ENCODE data around the gene SEMA6A. TPM values are rescaled to one million over a fixed set of nuclear protein-coding genes. Genes with fewer than 3 reads are reported as not detected.

The SEMA6A gene
- total RNA-seq, 1 experiment from 2014 or later: 18.3 TPM

DNA sequence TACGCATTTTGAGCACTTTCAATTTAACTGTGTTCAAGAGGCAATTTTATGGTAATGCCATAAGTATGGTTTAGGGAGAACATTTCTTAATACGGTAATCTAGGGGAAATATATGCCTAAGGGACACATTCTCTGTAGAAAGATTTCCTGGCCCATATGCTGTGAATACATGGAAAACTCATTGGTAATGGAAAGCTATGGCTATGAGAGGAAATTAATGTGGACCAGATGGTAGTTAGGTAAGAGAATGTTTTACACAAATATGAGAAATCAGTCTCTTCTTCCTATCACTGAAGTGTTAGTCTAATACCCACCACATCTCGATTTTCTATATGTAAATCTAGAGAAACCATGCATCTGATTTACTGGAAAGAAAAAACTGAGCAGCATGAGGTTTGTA lies 105.0 kb downstream of the SEMA6A start:
- no peaks in the 10 kb centered on the region for H3K9me3 ChIP-seq
- H3K27me3 ChIP-seq (replicated peaks; ENCODE audit: control insufficient read depth, insufficient read depth, low read length): no peaks in the 10 kb centered on the region
- Mint-ChIP-seq H3K27me3 (ENCODE audit: insufficient read depth, unreplicated experiment) (no peaks in the 10 kb centered on the region), H3K4me1 (ENCODE audit: low read depth, unreplicated experiment) (peaks cover 6% of the 10 kb centered on the region), H3K36me3 (ENCODE audit: insufficient read depth, unreplicated experiment) (peaks cover 18% of the 10 kb centered on the region), H3K4me3 (ENCODE audit: unreplicated experiment) (no peak overlapping the region), H3K27ac (ENCODE audit: unreplicated experiment) (no peak overlapping the region), H3K9me3 (ENCODE audit: unreplicated experiment) (no peaks in the 10 kb centered on the region)
- H3K4me3 ChIP-seq (ENCODE audit: low read depth, low read length): no peak overlapping the region
- ChIA-PET POLR2A (no interaction called here), CTCF (interaction anchor here (0.7 kb wide), 1 partner anchor 127 kb away, joined by 3 read pairs; no protein-coding TSS in a partner anchor)
- intact Hi-C loops (cut with micrococcal nuclease; ENCODE audit: unreplicated experiment): loop anchor here (5.0 kb wide), 1 partner anchor 63 kb away; no protein-coding TSS in a partner anchor
- no peaks in the 10 kb centered on the region for H3K4me1 ChIP-seq
- no peaks in the 10 kb centered on the region for H3K36me3 ChIP-seq (ENCODE audit: control insufficient read depth, insufficient read depth, low read length)
- TF ChIP-seq, protein P1, sequence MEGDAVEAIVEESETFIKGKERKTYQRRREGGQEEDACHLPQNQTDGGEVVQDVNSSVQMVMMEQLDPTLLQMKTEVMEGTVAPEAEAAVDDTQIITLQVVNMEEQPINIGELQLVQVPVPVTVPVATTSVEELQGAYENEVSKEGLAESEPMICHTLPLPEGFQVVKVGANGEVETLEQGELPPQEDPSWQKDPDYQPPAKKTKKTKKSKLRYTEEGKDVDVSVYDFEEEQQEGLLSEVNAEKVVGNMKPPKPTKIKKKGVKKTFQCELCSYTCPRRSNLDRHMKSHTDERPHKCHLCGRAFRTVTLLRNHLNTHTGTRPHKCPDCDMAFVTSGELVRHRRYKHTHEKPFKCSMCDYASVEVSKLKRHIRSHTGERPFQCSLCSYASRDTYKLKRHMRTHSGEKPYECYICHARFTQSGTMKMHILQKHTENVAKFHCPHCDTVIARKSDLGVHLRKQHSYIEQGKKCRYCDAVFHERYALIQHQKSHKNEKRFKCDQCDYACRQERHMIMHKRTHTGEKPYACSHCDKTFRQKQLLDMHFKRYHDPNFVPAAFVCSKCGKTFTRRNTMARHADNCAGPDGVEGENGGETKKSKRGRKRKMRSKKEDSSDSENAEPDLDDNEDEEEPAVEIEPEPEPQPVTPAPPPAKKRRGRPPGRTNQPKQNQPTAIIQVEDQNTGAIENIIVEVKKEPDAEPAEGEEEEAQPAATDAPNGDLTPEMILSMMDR (IDR thresholded peaks at IDR 0.05; ENCODE audit: insufficient read depth in 1 of 2, low read depth in 1 of 2, low read length in 1 of 2, severe bottlenecking in 1 of 2, unreplicated experiment in 1 of 2): no peak
- DNase-seq: no peak
- no TSS peak for BruUV-seq (replicated peaks)

DNA sequence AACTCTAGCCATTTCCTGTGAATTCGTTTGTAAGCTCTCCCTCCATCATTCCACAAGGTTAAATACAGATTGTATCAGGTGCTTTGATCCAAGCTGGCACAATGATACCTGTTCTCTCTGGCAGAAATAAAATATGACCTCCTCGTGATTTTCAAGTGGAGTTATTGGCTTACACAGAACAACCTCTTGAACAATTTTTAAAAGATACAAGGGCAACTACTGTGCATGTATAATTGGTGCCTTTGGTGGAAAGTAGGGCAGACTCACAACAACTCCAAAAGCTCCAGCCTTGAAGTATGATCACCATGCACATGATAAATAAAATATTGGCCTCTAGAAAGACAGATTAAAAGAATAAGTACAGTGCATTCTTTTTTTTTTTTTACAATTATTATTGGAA lies 106.0 kb downstream of the SEMA6A start:
- CTCF ChIA-PET: no interaction called here
- no peaks in the 10 kb centered on the region for H3K9me3 ChIP-seq
- TF ChIP-seq, protein P1 (IDR thresholded peaks at IDR 0.05; ENCODE audit: insufficient read depth in 1 of 2, low read depth in 1 of 2, low read length in 1 of 2, severe bottlenecking in 1 of 2, unreplicated experiment in 1 of 2): no peak
- no peaks in the 10 kb centered on the region for H3K36me3 ChIP-seq (ENCODE audit: control insufficient read depth, insufficient read depth, low read length)
- no peak overlapping the region for H3K4me3 ChIP-seq (ENCODE audit: low read depth, low read length)
- no peak overlapping the region for H3K27ac Mint-ChIP-seq (ENCODE audit: unreplicated experiment)
- no peaks in the 10 kb centered on the region for H3K27me3 ChIP-seq (replicated peaks; ENCODE audit: control insufficient read depth, insufficient read depth, low read length)
- H3K4me1 Mint-ChIP-seq (ENCODE audit: low read depth, unreplicated experiment): peaks cover 6% of the 10 kb centered on the region
- H3K4me1 ChIP-seq: no peaks in the 10 kb centered on the region
- intact Hi-C loops (cut with micrococcal nuclease; ENCODE audit: unreplicated experiment): no loop called here
- no peak for DNase-seq
- H3K36me3 Mint-ChIP-seq (ENCODE audit: insufficient read depth, unreplicated experiment): peaks cover 23% of the 10 kb centered on the region
- no peak overlapping the region for H3K4me3 Mint-ChIP-seq (ENCODE audit: unreplicated experiment)
- no peaks in the 10 kb centered on the region for H3K27me3 Mint-ChIP-seq (ENCODE audit: insufficient read depth, unreplicated experiment)
- no peaks in the 10 kb centered on the region for H3K9me3 Mint-ChIP-seq (ENCODE audit: unreplicated experiment)
- POLR2A ChIA-PET: no interaction called here
- no TSS peak for BruUV-seq (replicated peaks)

GRCh38 chr5:116467465-116467843 lies 107.2 kb downstream of the SEMA6A start:
- Mint-ChIP-seq H3K27ac (ENCODE audit: unreplicated experiment) (no peak overlapping the region), H3K4me3 (ENCODE audit: unreplicated experiment) (no peak overlapping the region), H3K4me1 (ENCODE audit: low read depth, unreplicated experiment) (peaks cover 6% of the 10 kb centered on the region), H3K9me3 (ENCODE audit: unreplicated experiment) (no peaks in the 10 kb centered on the region), H3K27me3 (ENCODE audit: insufficient read depth, unreplicated experiment) (no peaks in the 10 kb centered on the region), H3K36me3 (ENCODE audit: insufficient read depth, unreplicated experiment) (peaks cover 23% of the 10 kb centered on the region)
- no peaks in the 10 kb centered on the region for H3K36me3 ChIP-seq (ENCODE audit: control insufficient read depth, insufficient read depth, low read length)
- no peak for DNase-seq
- no peak overlapping the region for H3K4me3 ChIP-seq (ENCODE audit: low read depth, low read length)
- POLR2A ChIA-PET: no interaction called here
- intact Hi-C loops (cut with micrococcal nuclease; ENCODE audit: unreplicated experiment): no loop called here
- H3K9me3 ChIP-seq: no peaks in the 10 kb centered on the region
- CTCF ChIA-PET: no interaction called here
- no peaks in the 10 kb centered on the region for H3K4me1 ChIP-seq
- H3K27me3 ChIP-seq (replicated peaks; ENCODE audit: control insufficient read depth, insufficient read depth, low read length): no peaks in the 10 kb centered on the region
- TF ChIP-seq, protein P1 (IDR thresholded peaks at IDR 0.05; ENCODE audit: insufficient read depth in 1 of 2, low read depth in 1 of 2, low read length in 1 of 2, severe bottlenecking in 1 of 2, unreplicated experiment in 1 of 2): no peak
- no TSS peak for BruUV-seq (replicated peaks)
